Endodermal cell (in vitro differentiated cells): ENCODE results near the gene ATAD5. TPM values are rescaled to one million over a fixed set of nuclear protein-coding genes. Genes with fewer than 3 reads are reported as not detected.

Experiments used
- DNase-seq: peaks from one replicate; pipeline ENCODE4 v3.0.0-alpha.2; 2017
- H3K27ac ChIP-seq: 2 replicates; pipeline ENCODE4 v1.5.1; 2013; ENCODE audit warnings: mild to moderate bottlenecking, low read depth, low read length, moderate library complexity
- H3K27me3 ChIP-seq: 2 replicates; pipeline ENCODE4 v1.6.1; 2013; ENCODE audit warnings: mild to moderate bottlenecking, low read length, moderate library complexity; ENCODE audit not compliant: insufficient read depth, control insufficient read depth, poor library complexity, severe bottlenecking
- H3K36me3 ChIP-seq: 2 replicates; pipeline ENCODE4 v1.7.0; 2013; ENCODE audit warnings: mild to moderate bottlenecking, low read length, moderate library complexity; ENCODE audit not compliant: control insufficient read depth, insufficient read depth
- H3K4me1 ChIP-seq: one replicate; pipeline ENCODE4 v1.7.0; 2013; ENCODE audit warnings: low read length; ENCODE audit not compliant: control insufficient read depth, insufficient read depth
- H3K4me3 ChIP-seq: 2 replicates; pipeline ENCODE4 v1.5.1; 2013; ENCODE audit warnings: mild to moderate bottlenecking, low read length, moderate library complexity
- H3K9ac ChIP-seq: 2 replicates; pipeline ENCODE4 v1.6.1; 2013; ENCODE audit warnings: mild to moderate bottlenecking, low read length, moderate library complexity; ENCODE audit not compliant: poor library complexity, severe bottlenecking; ENCODE audit errors: extremely low read depth
- H3K9me3 ChIP-seq: 2 replicates; pipeline ENCODE4 v1.6.1; 2013; ENCODE audit warnings: mild to moderate bottlenecking, low read length, moderate library complexity; ENCODE audit not compliant: control insufficient read depth
- H3K27ac Mint-ChIP-seq: 2 replicates; pipeline ENCODE4 v1.8.0; 2020; ENCODE audit warnings: mixed read lengths
- H3K27me3 Mint-ChIP-seq: 2 replicates; pipeline ENCODE4 v1.8.0; 2021; ENCODE audit warnings: mild to moderate bottlenecking, mixed read lengths; ENCODE audit not compliant: insufficient read depth
- H3K36me3 Mint-ChIP-seq: 2 replicates; pipeline ENCODE4 v1.8.0; 2020; ENCODE audit warnings: low read depth, mixed read lengths
- H3K4me1 Mint-ChIP-seq: 2 replicates; pipeline ENCODE4 v1.8.0; 2020; ENCODE audit warnings: mixed read lengths
- H3K4me3 Mint-ChIP-seq: 2 replicates; pipeline ENCODE4 v1.8.0; 2020; ENCODE audit warnings: mild to moderate bottlenecking, moderate library complexity, mixed read lengths
- H3K9me3 Mint-ChIP-seq: 2 replicates; pipeline ENCODE4 v1.8.0; 2020; ENCODE audit warnings: mild to moderate bottlenecking, mixed read lengths
- CTCF ChIP-seq: fragments of 200-600 bp; sonication (generic); conservative IDR thresholded peaks from 2 replicates; pipeline ENCODE4 v1.5.0; 2021; ENCODE audit warnings: antibody characterized with exemption, mild to moderate bottlenecking
- WGBS, 2 experiments: methylation state at CpG; one replicate each; pipeline versions ENCODE4 v1.1.5 to v1.1.7; 2013; ENCODE audit warnings: missing lambda C conversion rate in 2 of 2, mixed read lengths in 1 of 2; ENCODE audit not compliant: insufficient coverage in 1 of 2, insufficient read length in 1 of 2; 5-methylcytosine and 5-hydroxymethylcytosine counted together
- total RNA-seq, 2 donors: library from RNA; stranded (reverse); fragmentation: NEBNext Ultra II Directional in 1 of 2; extraction: Animal tissue kit (Norgen Biotek cat#: 25700) in 1 of 2; gene quantifications; 2 replicates in 1 of 2; 3 replicates in 1 of 2; pipeline ENCODE4 v1.2.1, GENCODE V29; 2021

ATAD5 gene
- total RNA-seq, 2 donors from 2014 or later = 20.3 to 29.7 TPM

DNA sequence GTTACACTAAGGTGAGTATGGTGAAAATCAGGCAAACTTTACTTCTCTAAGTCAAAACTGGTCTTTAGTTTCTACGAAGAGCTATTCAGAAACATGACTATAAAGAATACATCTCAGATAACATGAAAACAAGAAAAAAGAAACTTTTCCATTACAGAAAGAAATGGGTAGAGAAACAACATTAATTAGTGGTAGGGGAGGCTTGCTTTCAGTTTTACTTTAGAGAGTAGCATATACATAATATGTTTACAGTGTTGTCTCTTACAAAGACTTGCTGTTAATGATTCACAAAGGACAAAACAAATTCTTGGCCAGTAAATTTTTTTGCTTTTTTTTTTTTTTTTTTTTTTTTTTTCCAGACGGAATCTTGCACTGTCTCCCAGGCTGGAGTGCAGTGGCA, 41.5 kb upstream of the ATAD5 start:
- no peak overlapping the region for H3K27ac Mint-ChIP-seq
- no peak for DNase-seq
- Histone ChIP-seq H3K9me3 (no peaks in the 10 kb centered on the region), H3K4me3 (no peak overlapping the region), H3K27ac (no peak overlapping the region), H3K4me1 (no peaks in the 10 kb centered on the region), H3K36me3 (peaks cover 80% of the 10 kb centered on the region), H3K27me3 (no peaks in the 10 kb centered on the region), H3K9ac (no peak overlapping the region)
- no peaks in the 10 kb centered on the region for H3K4me1 Mint-ChIP-seq
- 92 to 100% methylated on average over 1 to 2 of the region's 2 CpGs for WGBS, 2 experiments
- TF ChIP-seq CTCF = no peak
- H3K9me3 Mint-ChIP-seq = no peaks in the 10 kb centered on the region
- no peak overlapping the region for H3K4me3 Mint-ChIP-seq
- H3K36me3 Mint-ChIP-seq = peaks cover 67% of the 10 kb centered on the region
- no peaks in the 10 kb centered on the region for H3K27me3 Mint-ChIP-seq

DNA sequence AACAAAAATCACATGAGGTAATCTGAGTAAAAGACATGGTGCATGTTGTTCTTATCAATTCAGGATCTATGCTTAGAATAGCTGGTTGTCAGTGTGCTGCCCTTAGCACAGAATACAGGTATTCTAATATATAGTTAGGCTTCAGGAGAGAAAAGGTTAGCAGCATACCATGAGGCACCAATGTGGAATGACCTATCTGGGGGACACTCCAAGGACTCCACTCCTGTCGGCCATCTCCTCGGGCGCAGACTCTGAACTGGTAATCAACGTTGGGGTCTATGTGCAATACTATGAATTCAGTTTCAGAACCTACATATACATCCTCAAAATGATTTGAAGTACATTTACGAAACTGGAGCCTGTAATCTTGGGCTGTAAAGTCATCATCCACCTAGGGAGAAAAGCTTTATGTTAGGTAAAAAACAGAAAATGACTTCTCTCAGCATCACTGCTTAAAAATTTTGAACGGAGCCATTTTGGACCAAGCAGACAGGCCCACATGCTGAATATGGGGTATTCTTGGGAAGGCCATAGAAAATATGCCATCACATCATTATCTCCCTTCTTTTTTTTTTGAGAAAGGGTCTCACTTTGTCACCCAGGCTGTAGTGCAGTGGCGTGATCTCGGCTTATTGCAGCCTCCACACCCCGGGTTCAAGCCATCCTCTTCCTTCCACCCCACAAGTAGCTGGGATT, 38.3 kb upstream of the ATAD5 start:
- Mint-ChIP-seq H3K27ac (no peak overlapping the region), H3K27me3 (no peaks in the 10 kb centered on the region), H3K36me3 (peaks cover 70% of the 10 kb centered on the region), H3K4me3 (no peak overlapping the region), H3K4me1 (no peaks in the 10 kb centered on the region), H3K9me3 (no peaks in the 10 kb centered on the region)
- Histone ChIP-seq H3K27me3 (no peaks in the 10 kb centered on the region), H3K9ac (no peak overlapping the region), H3K27ac (no peak overlapping the region), H3K9me3 (no peaks in the 10 kb centered on the region), H3K36me3 (peaks cover 84% of the 10 kb centered on the region), H3K4me3 (no peak overlapping the region), H3K4me1 (no peaks in the 10 kb centered on the region)
- WGBS, 2 experiments = 95 to 97% methylated on average over 7 to 8 of the region's 9 CpGs
- no peak for TF ChIP-seq CTCF
- no peak for DNase-seq

GRCh38 chr17:30794372-30794771, 37.4 kb upstream of the ATAD5 start:
- H3K4me3 Mint-ChIP-seq = no peak overlapping the region
- no peaks in the 10 kb centered on the region for H3K27me3 Mint-ChIP-seq
- H3K27ac Mint-ChIP-seq = peak overlapping the region; percentile 1
- H3K9me3 Mint-ChIP-seq = no peaks in the 10 kb centered on the region
- H3K4me3 ChIP-seq = no peak overlapping the region
- H3K9ac ChIP-seq = no peak overlapping the region
- peaks cover 65% of the 10 kb centered on the region for H3K36me3 Mint-ChIP-seq
- no peaks in the 10 kb centered on the region for H3K9me3 ChIP-seq
- H3K4me1 ChIP-seq = no peaks in the 10 kb centered on the region
- H3K4me1 Mint-ChIP-seq = no peaks in the 10 kb centered on the region
- no peaks in the 10 kb centered on the region for H3K27me3 ChIP-seq
- TF ChIP-seq CTCF = no peak
- peaks cover 77% of the 10 kb centered on the region for H3K36me3 ChIP-seq
- WGBS, 2 experiments = 91 to 100% methylated on average over 1 to 4 of the region's 5 CpGs
- DNase-seq = no peak
- H3K27ac ChIP-seq = no peak overlapping the region
